GM21786 (cell line): ENCODE results near the gene SIGLEC10.
"Not testable (repeated sequence)": the region's sequence is repeated elsewhere in the genome, so short reads cannot be mapped to it uniquely, and the experiment has no call there.

Experiments
- ATAC-seq: cut with Tn5 transposase; IDR thresholded peaks from one replicate; pipeline ENCODE4 v1.9.1; 2021; ENCODE audit not compliant: unreplicated experiment

Gene SIGLEC10

GRCh38 chr19:51440846-51441409 lies 23.5 kb upstream of the SIGLEC10 start:
- ATAC-seq, result no peak

- no peak for ATAC-seq
Measured at GRCh38 chr19:51440052-51440451, 22.6 kb upstream of the SIGLEC10 start.

DNA sequence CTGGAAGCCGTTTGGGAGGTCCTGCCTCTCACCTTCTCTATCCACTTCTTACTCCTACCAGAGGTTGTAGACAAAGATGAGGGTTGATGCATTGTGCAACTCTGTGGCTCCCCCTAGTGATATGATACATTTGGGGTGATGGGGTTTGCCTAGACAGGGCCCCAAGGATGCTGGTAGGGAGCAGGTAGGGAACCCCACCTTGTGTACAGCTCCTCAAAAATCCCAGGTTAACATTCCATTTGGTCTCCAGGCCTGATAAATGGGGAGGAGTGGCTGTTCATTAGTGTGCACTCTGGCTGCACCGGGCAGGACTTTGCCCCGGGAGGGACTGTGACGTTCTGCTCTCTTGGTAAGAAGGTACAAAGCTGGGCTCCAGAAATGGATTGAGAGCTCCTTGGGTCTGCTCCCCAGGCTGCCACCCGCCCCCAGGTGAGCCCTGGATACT lies 21.6 kb upstream of the SIGLEC10 start:
- no peak for ATAC-seq

GRCh38 chr19:51434456-51434855 lies 17.0 kb upstream of the SIGLEC10 start:
- no peak for ATAC-seq

GRCh38 chr19:51433043-51433442 lies 15.6 kb upstream of the SIGLEC10 start:
- ATAC-seq, result no peak

DNA sequence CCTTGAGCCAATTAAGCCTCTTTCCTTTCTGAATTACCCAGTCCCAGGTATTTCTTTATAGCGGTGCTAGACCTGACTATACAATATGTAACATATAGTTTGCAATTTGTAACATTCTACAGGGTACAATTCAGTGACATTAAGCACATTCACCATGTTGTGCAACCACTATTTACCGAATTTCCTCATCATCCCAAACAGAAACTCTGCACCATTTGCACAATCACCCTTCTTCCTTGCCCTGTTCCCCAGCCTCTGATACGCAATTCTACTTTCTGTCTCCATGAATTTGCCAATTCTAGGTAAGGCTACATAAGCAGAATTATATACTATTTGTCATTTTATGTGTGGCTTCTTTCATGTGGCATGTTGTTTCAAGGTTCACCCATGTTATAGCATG lies 13.7 kb upstream of the SIGLEC10 start:
- ATAC-seq, result no peak

- ATAC-seq, result no peak
Measured at GRCh38 chr19:51430221-51430620, 12.8 kb upstream of the SIGLEC10 start.

DNA sequence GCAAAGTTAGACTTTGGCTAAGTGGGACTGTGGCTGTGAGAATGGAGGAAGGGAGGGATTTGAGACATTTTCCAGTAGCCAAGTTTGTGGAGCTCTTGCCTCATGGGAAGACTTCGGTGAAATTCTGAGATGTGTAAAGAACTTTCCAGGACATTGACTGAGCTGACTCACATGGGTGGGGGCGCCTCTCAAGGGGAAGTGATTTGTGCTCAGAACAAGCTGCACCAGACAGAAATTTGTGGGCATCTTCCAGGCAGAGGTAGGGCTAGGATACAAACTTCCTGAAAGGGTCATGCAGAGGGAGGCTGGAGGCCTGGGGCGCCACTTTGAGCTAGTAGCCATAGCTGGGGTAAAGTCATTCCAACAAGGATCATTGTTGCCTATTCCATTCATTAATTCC lies 9.8 kb upstream of the SIGLEC10 start:
- ATAC-seq, result no peak

GRCh38 chr19:51422053-51422448 lies 4.6 kb upstream of the SIGLEC10 start:
- ATAC-seq, result no peak

DNA sequence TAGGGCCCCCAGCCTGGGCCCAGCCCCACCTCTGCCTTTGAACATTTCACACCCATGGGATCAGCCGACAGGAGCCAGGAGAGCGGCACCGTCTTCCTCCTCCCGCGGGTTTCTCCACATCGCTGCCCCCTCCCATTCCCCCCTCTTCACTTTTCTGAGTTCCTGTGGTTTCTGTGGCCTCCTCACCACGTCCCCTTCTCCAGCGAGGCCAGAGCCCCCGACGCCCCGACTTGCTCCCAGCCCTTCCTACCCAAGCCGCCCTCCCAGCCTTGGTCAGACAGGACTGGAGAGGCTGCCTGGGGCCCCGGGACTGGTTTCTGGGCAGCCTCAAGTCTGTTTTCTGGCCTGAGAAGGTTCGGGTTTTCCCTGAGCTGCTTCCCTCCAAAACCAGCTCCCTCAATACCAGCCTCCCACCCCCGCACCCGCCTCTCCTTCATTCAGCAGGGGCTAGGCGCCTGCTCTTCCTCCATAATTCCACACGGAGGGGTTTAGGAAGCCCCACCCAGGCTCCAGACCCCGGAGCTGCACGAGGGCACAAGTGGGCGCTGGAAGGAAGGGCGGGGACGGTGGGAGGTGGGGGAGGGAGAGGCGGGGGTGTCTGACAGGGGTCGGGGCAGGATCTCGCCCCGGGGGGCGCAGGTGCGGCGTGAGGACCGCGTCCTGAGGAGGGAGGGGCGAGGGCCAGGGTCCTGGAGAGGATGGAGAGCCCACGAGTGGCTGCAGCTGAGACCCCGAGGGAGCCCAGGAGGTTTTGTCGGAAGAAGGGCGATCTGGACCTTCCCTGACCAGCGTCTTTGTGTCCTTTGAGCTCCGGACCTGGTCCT lies 4.0 kb upstream of the SIGLEC10 start:
- ATAC-seq, result no peak

DNA sequence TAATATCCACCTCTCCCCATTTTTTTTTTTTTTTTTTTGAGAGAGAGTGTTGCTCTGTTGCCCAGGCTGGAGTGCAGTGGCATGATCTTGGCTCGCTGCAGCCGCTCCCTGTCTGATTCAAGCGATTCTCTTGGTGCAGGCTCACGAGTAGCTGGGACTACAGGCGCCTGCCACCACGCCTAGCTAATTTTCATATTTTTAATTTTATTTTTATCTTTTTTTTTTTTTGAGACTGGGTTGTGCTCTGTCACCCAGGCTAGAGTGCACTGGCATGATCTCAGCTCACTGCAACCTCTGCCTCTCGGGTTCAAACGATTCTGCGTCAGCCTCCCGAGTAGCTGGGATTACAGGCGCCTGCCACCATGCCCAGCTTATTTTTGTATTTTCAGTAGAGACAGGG lies 3.1 kb upstream of the SIGLEC10 start:
- not testable (repeated sequence) for ATAC-seq

GRCh38 chr19:51418707-51419106 lies 1.3 kb upstream of the SIGLEC10 start:
- ATAC-seq, result no peak

DNA sequence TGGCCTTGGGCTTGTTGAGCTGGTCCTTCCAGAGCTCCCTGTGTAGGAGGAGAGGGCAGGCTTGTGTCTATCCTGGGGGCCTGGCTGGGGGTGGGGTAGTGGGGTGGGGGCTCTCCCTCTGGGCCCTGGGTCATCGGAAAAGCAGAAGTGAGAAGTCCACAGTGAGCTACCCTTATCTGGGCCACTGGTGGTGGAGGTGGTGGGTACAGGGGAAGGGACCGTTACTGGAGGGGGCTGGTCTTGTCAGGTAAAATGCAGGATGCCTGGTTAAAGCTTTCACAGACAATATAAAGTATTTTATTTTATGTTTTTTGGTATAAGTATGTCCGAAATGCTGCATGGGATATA lies 342 bp upstream of the SIGLEC10 start:
- ATAC-seq, result no peak

- ATAC-seq, result not testable (repeated sequence)
Measured at GRCh38 chr19:51416422-51416821, 1.0 kb downstream of the SIGLEC10 start.

DNA sequence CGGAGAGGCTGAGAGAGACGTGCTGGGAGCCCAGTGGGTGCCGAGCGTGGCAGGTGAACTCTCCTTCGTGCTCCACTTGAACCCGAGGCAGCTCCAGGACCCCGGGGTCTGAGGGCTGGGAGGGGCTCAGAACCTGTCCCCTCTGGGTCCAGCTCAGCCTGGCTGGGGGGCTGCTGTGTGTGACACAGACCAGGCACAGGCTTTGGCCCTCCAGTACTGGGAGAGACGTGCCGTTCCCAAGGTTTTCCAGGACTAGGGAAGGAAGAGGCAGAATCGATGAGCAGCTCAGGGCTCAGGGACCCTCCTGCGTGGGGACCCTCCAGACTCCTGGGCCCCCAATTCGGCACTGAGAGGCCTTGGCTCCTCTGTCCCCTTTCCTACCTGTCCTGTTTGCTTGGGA lies 2.3 kb downstream of the SIGLEC10 start:
- ATAC-seq, result no peak

DNA sequence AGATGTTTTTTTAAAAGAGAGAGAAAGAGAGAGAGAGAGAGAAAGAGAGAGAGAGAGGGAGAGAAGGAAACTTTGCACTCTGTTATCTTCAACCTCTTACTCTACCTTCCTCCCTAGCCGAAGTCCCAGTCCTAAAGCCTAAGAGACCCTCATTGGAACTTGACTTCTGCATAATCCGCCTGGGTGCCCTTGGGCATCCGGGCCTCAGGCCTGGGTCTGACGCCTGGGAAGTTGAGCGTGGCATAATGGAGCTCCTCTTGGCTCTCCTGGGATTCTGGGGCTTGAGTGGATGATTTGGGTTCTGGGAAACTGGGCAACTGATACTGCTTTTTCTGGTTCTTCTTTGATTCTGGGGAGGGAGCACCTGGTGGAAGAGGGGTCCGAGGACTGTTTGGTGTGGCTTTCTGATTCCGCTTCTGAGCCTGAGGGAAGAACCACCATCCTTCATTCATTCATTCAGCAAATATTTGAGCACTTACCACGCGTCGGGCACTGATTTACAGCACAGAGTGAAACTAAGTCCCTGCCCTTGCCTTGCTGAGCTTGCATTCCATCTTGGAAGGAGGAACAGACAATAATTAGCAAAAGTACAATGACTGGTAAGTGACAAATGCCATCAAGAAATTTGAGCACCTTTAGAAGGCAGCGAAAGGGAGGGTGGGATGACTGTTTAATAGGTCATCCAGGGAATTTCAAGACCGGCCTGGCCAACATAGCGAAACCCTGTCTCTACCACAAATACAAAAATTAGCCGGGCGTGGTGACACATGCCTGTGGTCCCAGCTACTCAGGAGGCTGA lies 6.3 kb downstream of the SIGLEC10 start:
- no peak for ATAC-seq

DNA sequence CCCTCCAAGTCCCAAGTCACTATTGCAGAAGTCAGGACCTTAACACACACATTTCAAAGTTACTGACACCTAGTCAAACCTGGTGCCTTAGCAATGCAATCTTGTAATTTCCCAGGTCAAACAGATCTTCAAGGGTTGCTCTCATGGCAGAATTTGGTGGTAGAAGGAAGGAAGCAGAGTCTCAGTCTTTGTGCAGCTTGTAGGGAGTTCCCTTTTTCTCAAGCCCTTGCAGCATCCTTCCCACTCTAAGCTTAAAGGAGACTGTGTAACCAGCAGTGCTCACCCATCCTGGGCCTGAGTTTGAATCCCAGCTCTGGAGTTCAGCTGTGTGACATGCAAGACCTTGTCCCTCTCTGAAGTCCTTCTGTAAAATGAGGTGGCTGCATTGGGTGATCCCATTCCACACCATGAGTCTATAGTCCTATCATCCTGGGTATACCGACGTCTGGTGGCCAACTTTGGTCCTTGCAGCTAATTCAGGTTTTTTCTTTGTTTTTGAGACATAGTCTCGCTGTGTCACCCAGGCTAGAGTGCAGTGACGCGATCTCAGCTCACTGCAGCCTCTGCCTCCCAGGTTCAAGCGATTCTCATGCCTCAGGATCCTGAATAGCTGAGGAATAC lies 9.8 kb downstream of the SIGLEC10 start:
- ATAC-seq, result no peak

DNA sequence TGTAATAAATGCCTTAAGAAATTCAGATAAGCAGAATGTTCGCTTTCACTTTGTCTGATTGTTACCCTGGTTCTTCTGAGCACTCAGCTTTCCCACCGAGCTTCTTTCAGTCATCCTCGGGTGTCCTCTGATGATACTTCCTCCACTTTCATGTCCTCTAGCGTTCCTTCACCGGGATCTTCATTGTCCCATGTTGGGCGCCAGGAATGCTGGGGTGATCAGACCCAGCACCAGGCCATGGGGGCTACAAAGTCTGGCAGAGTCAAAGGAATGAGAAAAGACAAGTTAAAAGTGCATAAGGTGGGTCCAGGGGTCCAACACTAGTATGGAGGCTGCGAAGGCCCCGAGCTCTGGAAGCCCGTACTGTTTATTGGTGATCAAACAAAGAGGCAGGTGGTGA lies 15.3 kb downstream of the SIGLEC10 start:
- no peak for ATAC-seq

- ATAC-seq, result not testable (repeated sequence)
Measured at GRCh38 chr19:51399936-51400335, 17.5 kb downstream of the SIGLEC10 start.

DNA sequence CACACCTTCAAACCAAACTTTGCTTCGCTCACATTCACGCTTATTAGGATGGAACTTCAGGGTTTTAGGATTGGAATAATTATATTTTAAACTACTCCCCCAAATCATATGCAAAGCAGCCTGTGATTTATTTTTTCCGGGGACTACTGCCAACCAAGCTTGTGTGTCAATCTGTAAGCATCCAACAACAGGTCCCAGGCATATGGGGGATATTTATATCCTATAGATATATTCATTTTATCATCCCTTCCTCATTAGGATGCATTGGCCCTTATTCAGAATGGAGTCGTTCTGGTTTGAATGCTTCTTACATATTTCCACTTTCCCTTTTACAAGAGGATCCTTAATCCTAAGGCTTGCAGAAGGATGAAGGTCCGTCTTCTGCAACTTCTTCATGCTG lies 18.2 kb downstream of the SIGLEC10 start:
- no peak for ATAC-seq

DNA sequence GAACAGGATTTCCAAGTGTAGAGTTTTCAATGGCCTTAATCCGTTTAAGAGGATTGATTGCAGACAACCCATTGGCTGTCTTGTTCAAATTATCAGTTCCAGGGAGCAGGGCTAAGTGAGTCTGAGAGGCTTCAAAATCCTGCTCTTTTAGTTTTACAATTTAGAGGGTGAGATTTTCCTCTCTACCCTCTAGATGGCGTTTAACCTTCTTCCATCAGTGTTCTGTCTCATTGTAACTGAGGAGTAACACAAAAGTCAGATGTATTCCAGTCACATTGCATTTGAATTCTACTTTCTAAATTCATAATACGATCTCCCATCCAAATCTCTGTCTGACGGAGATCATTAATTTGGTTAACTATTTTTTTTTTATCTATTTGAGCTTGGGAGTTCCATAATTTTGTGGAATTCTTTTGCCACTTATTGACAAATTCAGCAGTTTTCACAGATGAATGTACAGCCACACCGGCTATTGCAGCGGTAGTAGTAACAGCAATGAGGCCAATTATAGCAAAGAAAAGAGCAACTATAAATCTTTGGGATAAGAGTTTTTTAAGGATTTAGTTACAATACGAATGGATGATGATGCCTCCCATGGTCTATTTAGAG lies 19.2 kb downstream of the SIGLEC10 start:
- no peak for ATAC-seq
